OCI-LY7 (cell line): ENCODE data around the gene TIFAB. TPM values are rescaled to one million over a fixed set of nuclear protein-coding genes. Genes with fewer than 3 reads are reported as not detected.
A peak's percentile ranks its signal among the peaks of the same experiment; 100 is the strongest.

Source experiments
- BruUV-seq: library from RNA; stranded (reverse); fragments of 400-500 nt; replicated peaks from 2 replicates; lab custom pipeline; 2021; lab: Mats Ljungman, UMichigan
- CTCF ChIA-PET: fragments of 300-600 bp; sonication (Branson Sonifier 250); formaldehyde crosslinking; loops from one replicate; lab custom pipeline; 2022; ENCODE audit warnings: antibody characterized with exemption; ENCODE audit not compliant: unreplicated experiment; lab: Charles Lee
- POLR2A ChIA-PET: fragments of 300-600 bp; sonication (Branson Sonifier 250); formaldehyde crosslinking; loops from one replicate; lab custom pipeline; 2022; ENCODE audit warnings: antibody characterized with exemption; lab: Charles Lee
- DNase-seq: peaks from one replicate; pipeline ENCODE4 v3.0.0-alpha.2; 2015; ENCODE audit warnings: low spot score
- H2AFZ ChIP-seq: fragments of 200-600 bp; sonication (generic), shearing (Covaris generic); 2 replicates; pipeline ENCODE4 v1.6.1; 2014; ENCODE audit warnings: mild to moderate bottlenecking, antibody characterized with exemption, low read length, moderate library complexity
- H3K27ac ChIP-seq: fragments of 200-600 bp; sonication (generic); 2 replicates; pipeline ENCODE4 v1.5.1; 2014; ENCODE audit warnings: mixed run types, low read depth, mild to moderate bottlenecking, moderate library complexity, low read length, inconsistent platforms; ENCODE audit not compliant: poor library complexity, severe bottlenecking
- H3K36me3 ChIP-seq: fragments of 200-600 bp; sonication (generic); 2 replicates; pipeline ENCODE4 v1.6.1; 2014; ENCODE audit warnings: mild to moderate bottlenecking, antibody characterized with exemption, low read length, moderate library complexity, mixed read lengths; ENCODE audit not compliant: insufficient read depth
- H3K4me1 ChIP-seq: fragments of 200-600 bp; sonication (generic); 2 replicates; pipeline ENCODE4 v1.5.1; 2014; ENCODE audit warnings: mild to moderate bottlenecking, low read length; ENCODE audit not compliant: insufficient read depth, poor library complexity, severe bottlenecking
- H3K4me2 ChIP-seq: fragments of 200-600 bp; sonication (generic); 2 replicates; pipeline ENCODE4 v1.6.1; 2014; ENCODE audit warnings: mild to moderate bottlenecking, low read length
- H3K4me3 ChIP-seq: fragments of 200-600 bp; sonication (generic); 2 replicates; pipeline ENCODE4 v1.5.1; 2014; ENCODE audit warnings: mild to moderate bottlenecking, low read depth, low read length; ENCODE audit not compliant: poor library complexity, severe bottlenecking
- H3K79me2 ChIP-seq: fragments of 200-600 bp; sonication (generic); 2 replicates; pipeline ENCODE4 v1.6.1; 2016; ENCODE audit warnings: low read depth, mild to moderate bottlenecking, low read length, moderate library complexity, mixed read lengths; ENCODE audit not compliant: insufficient read depth
- H3K9me2 ChIP-seq: fragments of 200-600 bp; sonication (generic); 2 replicates; pipeline ENCODE4 v1.6.1; 2016; ENCODE audit warnings: mild to moderate bottlenecking, low read length, mixed read lengths; ENCODE audit not compliant: insufficient read depth
- H3K9me3 ChIP-seq: fragments of 200-600 bp; sonication (generic); 2 replicates; pipeline ENCODE4 v1.6.1; 2014; ENCODE audit warnings: mild to moderate bottlenecking, mixed run types, low read length, mixed read lengths
- H4K20me1 ChIP-seq: fragments of 200-600 bp; sonication (generic); 2 replicates; pipeline ENCODE4 v1.6.1; 2014; ENCODE audit warnings: mild to moderate bottlenecking, antibody characterized with exemption, low read length, moderate library complexity, mixed read lengths; ENCODE audit not compliant: insufficient read depth
- EZH2phosphoT487 ChIP-seq: fragments of 200-600 bp; sonication (generic); IDR thresholded peaks from 2 replicates; pipeline ENCODE4 v1.6.1; 2018; ENCODE audit warnings: low read depth, borderline replicate concordance, mild to moderate bottlenecking, mixed run types, antibody characterized with exemption, low read length, moderate library complexity, mixed read lengths
- intact Hi-C: fragments of 100-400 bp; cut with micrococcal nuclease; formaldehyde crosslinking; loops from one replicate; pipeline ENCODE4 v1.10.0; 2022; ENCODE audit not compliant: unreplicated experiment
- total RNA-seq, 2 experiments: library from RNA; depleted of rRNA in 1 of 2; stranded (reverse); fragments of >200 nt in 1 of 2; shearing (Covaris generic) in 1 of 2; gene quantifications; 2 replicates each; pipeline ENCODE4 v1.2.3, GENCODE V29; 2014 to 2022
- TF ChIP-seq, protein P1 (sequence below): fragments of 200-600 bp; sonication (generic); conservative IDR thresholded peaks from 2 replicates; pipeline ENCODE4 v1.5.1; 2014; ENCODE audit warnings: mild to moderate bottlenecking, antibody characterized with exemption, low read length, moderate library complexity, mixed read lengths

Gene TIFAB
- total RNA-seq, 2 experiments from 2014 or later = not detected

DNA sequence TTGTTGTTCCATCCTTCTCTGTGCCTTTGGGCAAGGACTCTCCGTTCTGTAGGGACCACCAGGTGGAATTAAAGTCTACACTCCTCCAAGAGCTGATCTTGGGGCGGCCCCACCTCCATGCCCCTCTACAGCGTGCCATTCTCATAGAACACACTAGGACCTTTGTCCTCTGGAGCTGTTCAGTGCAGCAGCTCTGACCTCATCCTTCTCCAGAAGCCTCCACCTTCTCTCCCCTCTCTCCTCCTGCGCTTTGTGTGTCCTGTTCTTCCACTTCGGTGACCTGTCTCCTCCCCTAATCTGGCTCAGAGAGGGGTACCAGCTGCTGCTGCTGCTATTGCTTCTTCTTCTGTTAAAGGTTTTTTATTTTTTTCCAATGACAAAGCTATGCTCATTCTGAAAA is 51.3 kb downstream of the TIFAB start:
- H2AFZ ChIP-seq = no peak overlapping the region
- intact Hi-C loops = no loop called here
- POLR2A ChIA-PET = interaction anchor here (0.9 kb wide), 1 partner anchor 11 kb away, joined by 5 read pairs; no protein-coding TSS in a partner anchor

DNA sequence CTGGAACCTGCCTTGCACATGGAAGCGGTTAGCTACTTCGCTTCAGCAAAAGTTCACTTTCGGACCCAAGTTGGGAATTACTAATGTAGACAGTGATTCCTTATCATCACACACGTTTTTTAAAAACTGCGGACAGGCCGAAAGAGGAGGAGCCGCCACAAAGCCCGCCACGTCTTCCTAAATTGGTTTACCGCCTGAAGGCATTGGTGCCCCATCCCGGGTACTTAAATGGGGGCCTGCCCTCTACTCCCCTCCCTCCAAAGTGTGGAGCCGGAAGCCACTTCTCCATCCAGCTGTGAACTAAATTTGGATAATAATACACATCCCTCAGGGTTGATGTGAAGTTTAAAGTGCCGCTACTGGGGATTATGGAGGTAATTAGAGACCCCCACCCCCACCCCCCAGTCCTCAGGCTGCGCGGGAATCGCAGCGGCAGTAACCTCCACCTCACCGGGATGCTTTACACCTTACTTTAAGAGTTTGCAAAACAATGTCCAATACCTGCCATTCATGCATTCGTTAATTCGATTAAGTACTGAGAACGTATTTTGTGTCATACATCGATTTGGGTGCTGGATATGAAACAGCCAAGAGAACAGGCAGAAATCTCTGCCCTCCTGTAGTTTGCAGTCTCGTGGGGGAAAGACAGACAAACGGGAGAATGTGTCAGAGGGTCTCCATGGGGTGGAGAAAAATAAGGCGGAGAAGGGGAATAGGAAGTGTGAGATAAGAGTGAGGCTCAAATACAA is 52.2 kb downstream of the TIFAB start:
- Histone ChIP-seq H3K9me3 (no peaks in the 10 kb centered on the region), H3K79me2 (peaks cover 37% of the 10 kb centered on the region), H3K36me3 (peaks cover 25% of the 10 kb centered on the region; the same call in 1 of the 2 replicates), H3K27ac (no peak overlapping the region), H3K4me3 (peak overlapping the region; percentile 99), H2AFZ (peak overlapping the region; percentile 98), H3K4me2 (peak overlapping the region; percentile 72), H3K4me1 (peaks cover 37% of the 10 kb centered on the region), H4K20me1 (peaks cover 28% of the 10 kb centered on the region), H3K9me2 (no peaks in the 10 kb centered on the region)
- no peak for TF ChIP-seq EZH2phosphoT487
- TF ChIP-seq, protein P1, sequence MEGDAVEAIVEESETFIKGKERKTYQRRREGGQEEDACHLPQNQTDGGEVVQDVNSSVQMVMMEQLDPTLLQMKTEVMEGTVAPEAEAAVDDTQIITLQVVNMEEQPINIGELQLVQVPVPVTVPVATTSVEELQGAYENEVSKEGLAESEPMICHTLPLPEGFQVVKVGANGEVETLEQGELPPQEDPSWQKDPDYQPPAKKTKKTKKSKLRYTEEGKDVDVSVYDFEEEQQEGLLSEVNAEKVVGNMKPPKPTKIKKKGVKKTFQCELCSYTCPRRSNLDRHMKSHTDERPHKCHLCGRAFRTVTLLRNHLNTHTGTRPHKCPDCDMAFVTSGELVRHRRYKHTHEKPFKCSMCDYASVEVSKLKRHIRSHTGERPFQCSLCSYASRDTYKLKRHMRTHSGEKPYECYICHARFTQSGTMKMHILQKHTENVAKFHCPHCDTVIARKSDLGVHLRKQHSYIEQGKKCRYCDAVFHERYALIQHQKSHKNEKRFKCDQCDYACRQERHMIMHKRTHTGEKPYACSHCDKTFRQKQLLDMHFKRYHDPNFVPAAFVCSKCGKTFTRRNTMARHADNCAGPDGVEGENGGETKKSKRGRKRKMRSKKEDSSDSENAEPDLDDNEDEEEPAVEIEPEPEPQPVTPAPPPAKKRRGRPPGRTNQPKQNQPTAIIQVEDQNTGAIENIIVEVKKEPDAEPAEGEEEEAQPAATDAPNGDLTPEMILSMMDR = no peak
- intact Hi-C loops = no loop called here
- ChIA-PET CTCF (no interaction called here), POLR2A (no interaction called here)
- no peak for DNase-seq
- TSS peak; percentile 82 for BruUV-seq

More for the DNA sequence above, 51.3 kb downstream of the TIFAB start:
- H4K20me1 ChIP-seq = peaks cover 19% of the 10 kb centered on the region
- no peak overlapping the region for H3K4me3 ChIP-seq
- CTCF ChIA-PET = no interaction called here
- no peak overlapping the region for H3K4me2 ChIP-seq
- no peaks in the 10 kb centered on the region for H3K9me2 ChIP-seq
- TF ChIP-seq, protein P1 = no peak
- TF ChIP-seq EZH2phosphoT487 = no peak
- peaks cover 16% of the 10 kb centered on the region; the same call in 1 of the 2 replicates for H3K36me3 ChIP-seq
- peaks cover 31% of the 10 kb centered on the region for H3K4me1 ChIP-seq
- H3K9me3 ChIP-seq = no peaks in the 10 kb centered on the region
- no peak overlapping the region for H3K27ac ChIP-seq
- no peak for DNase-seq
- BruUV-seq = no TSS peak
- peaks cover 28% of the 10 kb centered on the region for H3K79me2 ChIP-seq
